DND-41 (cell line): ENCODE data around the gene MXI1.

Experiments used
- ATAC-seq: fragments of 200-7000 bp; cut with Tn5 transposase; 3 replicates; pipeline ENCODE4 v1.9.1; 2021; ENCODE audit warnings: low read depth; ENCODE audit not compliant: insufficient read depth
- DNase-seq: peaks from one replicate; pipeline ENCODE4 v3.0.0-alpha.2; 2020
- H2AFZ ChIP-seq: 2 replicates; pipeline ENCODE4 v1.6.0; 2012; ENCODE audit warnings: low read depth, low read length
- H3K27ac ChIP-seq: 2 replicates; pipeline ENCODE4 v1.5.1; 2012; ENCODE audit warnings: low read length, inconsistent platforms
- H3K27me3 ChIP-seq: fragments of 200-600 bp; sonication (generic); 2 replicates; pipeline ENCODE4 v1.6.0; 2012; ENCODE audit warnings: low read length, mild to moderate bottlenecking, inconsistent platforms; ENCODE audit not compliant: insufficient read depth, poor library complexity
- H3K36me3 ChIP-seq: 2 replicates; pipeline ENCODE4 v1.5.1; 2012; ENCODE audit warnings: low read length, inconsistent platforms; ENCODE audit not compliant: insufficient read depth
- H3K4me1 ChIP-seq: 2 replicates; pipeline ENCODE4 v1.5.1; 2012; ENCODE audit warnings: mild to moderate bottlenecking, low read length; ENCODE audit not compliant: insufficient read depth
- H3K4me2 ChIP-seq: 2 replicates; pipeline ENCODE4 v1.6.0; 2012; ENCODE audit warnings: mild to moderate bottlenecking, moderate library complexity, low read length, inconsistent platforms; ENCODE audit not compliant: insufficient read depth
- H3K4me3 ChIP-seq, 2 experiments: fragments of 200-600 bp in 1 of 2; shearing (Covaris generic) in 1 of 2; 2 replicates each; pipeline ENCODE4 v1.5.1; 2012 to 2016; ENCODE audit warnings: inconsistent platforms in 2 of 2, low read length in 2 of 2, mild to moderate bottlenecking in 2 of 2, low read depth in 1 of 2, moderate library complexity in 1 of 2
- H3K79me2 ChIP-seq: 2 replicates; pipeline ENCODE4 v1.6.0; 2012; ENCODE audit warnings: low read length, inconsistent platforms; ENCODE audit not compliant: insufficient read depth
- H3K9ac ChIP-seq: 2 replicates; pipeline ENCODE4 v1.6.0; 2012; ENCODE audit warnings: low read depth, mild to moderate bottlenecking, inconsistent platforms, low read length, moderate library complexity
- H3K9me3 ChIP-seq: 2 replicates; pipeline ENCODE4 v1.5.1; 2012; ENCODE audit warnings: low read length, moderate library complexity, mild to moderate bottlenecking, inconsistent platforms; ENCODE audit not compliant: insufficient read depth, severe bottlenecking
- H4K20me1 ChIP-seq: 2 replicates; pipeline ENCODE4 v1.6.0; 2012; ENCODE audit warnings: low read length; ENCODE audit not compliant: insufficient read depth
- EZH2 ChIP-seq: IDR thresholded peaks from 3 replicates; pipeline ENCODE4 v1.6.1; 2012; ENCODE audit warnings: borderline replicate concordance, low read depth, mild to moderate bottlenecking, moderate library complexity, low read length, inconsistent platforms; ENCODE audit not compliant: severe bottlenecking
- TF ChIP-seq, protein P1 (sequence below): IDR thresholded peaks from 2 replicates; pipeline ENCODE4 v1.5.1; 2012; ENCODE audit warnings: borderline replicate concordance, low read length, moderate library complexity, mild to moderate bottlenecking; ENCODE audit not compliant: poor library complexity, severe bottlenecking; ENCODE audit errors: extremely low read depth

The MXI1 gene

DNA sequence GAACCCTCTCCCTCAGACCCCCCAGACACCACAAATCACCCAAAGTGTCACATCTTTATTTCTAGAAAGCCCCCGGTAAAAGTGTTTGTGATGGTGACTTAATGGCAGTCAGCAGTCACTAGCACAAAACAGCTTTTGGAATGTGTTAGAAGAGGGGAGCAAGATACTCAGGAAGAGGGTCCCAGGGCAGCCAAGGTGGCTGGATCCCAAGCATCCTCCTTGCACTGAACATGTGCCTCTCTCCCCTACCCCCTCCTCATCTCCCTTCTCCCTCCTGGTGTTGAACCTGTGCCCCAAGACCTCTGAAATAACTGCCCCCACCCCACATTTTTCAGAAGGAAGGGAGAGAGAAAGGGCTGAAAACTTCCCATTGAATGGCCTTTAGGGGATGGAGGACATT is 37.8 kb upstream of the MXI1 start:
- ATAC-seq (no peak), DNase-seq (no peak)
- no peak overlapping the region for H3K9ac ChIP-seq
- no peaks in the 10 kb centered on the region for H3K36me3 ChIP-seq
- no peak overlapping the region for H3K4me2 ChIP-seq
- H4K20me1 ChIP-seq = no peaks in the 10 kb centered on the region
- H3K4me3 ChIP-seq = no peak overlapping the region
- H3K79me2 ChIP-seq = no peaks in the 10 kb centered on the region
- H3K27me3 ChIP-seq = peaks cover 46% of the 10 kb centered on the region
- no peaks in the 10 kb centered on the region for H3K9me3 ChIP-seq
- H3K4me1 ChIP-seq = no peaks in the 10 kb centered on the region
- H3K27ac ChIP-seq = no peak overlapping the region
- no peak for TF ChIP-seq EZH2
- TF ChIP-seq, protein P1, sequence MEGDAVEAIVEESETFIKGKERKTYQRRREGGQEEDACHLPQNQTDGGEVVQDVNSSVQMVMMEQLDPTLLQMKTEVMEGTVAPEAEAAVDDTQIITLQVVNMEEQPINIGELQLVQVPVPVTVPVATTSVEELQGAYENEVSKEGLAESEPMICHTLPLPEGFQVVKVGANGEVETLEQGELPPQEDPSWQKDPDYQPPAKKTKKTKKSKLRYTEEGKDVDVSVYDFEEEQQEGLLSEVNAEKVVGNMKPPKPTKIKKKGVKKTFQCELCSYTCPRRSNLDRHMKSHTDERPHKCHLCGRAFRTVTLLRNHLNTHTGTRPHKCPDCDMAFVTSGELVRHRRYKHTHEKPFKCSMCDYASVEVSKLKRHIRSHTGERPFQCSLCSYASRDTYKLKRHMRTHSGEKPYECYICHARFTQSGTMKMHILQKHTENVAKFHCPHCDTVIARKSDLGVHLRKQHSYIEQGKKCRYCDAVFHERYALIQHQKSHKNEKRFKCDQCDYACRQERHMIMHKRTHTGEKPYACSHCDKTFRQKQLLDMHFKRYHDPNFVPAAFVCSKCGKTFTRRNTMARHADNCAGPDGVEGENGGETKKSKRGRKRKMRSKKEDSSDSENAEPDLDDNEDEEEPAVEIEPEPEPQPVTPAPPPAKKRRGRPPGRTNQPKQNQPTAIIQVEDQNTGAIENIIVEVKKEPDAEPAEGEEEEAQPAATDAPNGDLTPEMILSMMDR = no peak
- no peak overlapping the region for H2AFZ ChIP-seq

DNA sequence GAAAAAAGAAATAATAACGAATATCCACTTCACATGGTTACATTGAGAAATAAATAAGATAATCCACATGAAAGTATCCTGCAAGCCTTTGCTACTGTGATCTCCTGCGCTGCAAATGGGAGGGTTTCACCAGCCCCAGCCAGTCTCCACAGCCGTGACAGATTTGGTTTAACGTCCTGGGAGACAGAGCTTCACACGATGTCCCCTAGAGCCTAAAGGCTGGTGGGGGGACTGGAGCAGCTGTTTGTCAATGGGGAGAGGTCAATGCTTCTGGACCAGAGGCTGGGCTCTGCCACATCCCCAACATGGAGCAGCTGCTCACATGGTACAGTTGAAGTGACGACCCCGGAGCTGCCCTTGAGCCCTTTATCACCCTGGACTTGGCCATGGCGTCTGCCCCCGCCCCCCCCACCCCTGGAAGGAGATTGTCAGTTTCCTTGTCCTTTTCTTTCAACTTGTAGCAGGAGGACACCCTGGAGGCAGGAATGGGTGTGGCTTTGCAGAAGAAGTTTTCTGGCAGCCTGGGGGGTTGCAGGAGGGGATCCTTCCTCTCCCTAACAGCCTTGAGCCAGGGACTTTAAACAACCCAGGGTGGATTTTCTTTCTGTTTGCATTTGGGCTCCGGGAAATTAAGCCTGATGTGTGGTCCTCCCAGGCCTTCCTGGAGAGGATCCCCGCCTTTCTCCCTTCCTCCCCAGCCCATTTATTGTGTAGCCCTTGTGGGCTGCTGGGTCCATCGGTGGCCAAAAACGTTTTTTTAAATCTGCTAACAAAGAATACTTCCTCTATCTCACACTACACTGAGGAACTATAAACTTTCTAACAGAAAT is 37.0 kb upstream of the MXI1 start:
- H3K4me2 ChIP-seq = no peak overlapping the region
- no peaks in the 10 kb centered on the region for H3K36me3 ChIP-seq
- no peak overlapping the region for H3K27ac ChIP-seq
- H3K27me3 ChIP-seq = peaks cover 45% of the 10 kb centered on the region
- H2AFZ ChIP-seq = no peak overlapping the region
- DNase-seq (no peak), ATAC-seq (no peak)
- no peak overlapping the region for H3K9ac ChIP-seq
- H3K9me3 ChIP-seq = no peaks in the 10 kb centered on the region
- H4K20me1 ChIP-seq = no peaks in the 10 kb centered on the region
- no peaks in the 10 kb centered on the region for H3K79me2 ChIP-seq
- no peak overlapping the region for H3K4me3 ChIP-seq
- no peaks in the 10 kb centered on the region for H3K4me1 ChIP-seq
- TF ChIP-seq, protein P1 = no peak

DNA sequence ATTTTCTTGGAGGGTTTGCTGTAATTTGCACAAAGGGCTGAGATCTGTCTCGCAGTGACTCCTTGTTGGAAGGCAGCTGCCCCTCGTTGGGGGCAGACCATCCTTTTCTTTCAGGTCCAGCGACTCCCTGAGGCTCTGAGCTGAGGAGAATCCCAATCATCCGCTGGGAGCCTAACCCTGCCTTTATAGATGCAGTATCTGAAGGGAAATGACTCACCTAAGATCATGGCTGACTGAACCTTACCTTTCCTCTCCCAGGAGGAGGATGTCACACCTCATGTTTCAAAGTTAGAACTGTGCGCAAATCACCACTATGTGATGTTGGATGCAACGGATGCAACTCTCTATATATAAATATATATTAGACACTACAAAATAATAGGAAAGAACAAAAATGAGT is 36.4 kb upstream of the MXI1 start:
- Histone ChIP-seq H3K9ac (no peak overlapping the region), H3K36me3 (no peaks in the 10 kb centered on the region), H4K20me1 (no peaks in the 10 kb centered on the region), H3K4me3 (no peak overlapping the region), H3K4me2 (no peak overlapping the region), H3K27ac (no peak overlapping the region), H3K79me2 (no peaks in the 10 kb centered on the region), H3K9me3 (no peaks in the 10 kb centered on the region), H3K27me3 (peaks cover 42% of the 10 kb centered on the region), H3K4me1 (no peaks in the 10 kb centered on the region), H2AFZ (no peak overlapping the region)
- DNase-seq = no peak
- TF ChIP-seq, protein P1 = no peak
- ATAC-seq = no peak

DNA sequence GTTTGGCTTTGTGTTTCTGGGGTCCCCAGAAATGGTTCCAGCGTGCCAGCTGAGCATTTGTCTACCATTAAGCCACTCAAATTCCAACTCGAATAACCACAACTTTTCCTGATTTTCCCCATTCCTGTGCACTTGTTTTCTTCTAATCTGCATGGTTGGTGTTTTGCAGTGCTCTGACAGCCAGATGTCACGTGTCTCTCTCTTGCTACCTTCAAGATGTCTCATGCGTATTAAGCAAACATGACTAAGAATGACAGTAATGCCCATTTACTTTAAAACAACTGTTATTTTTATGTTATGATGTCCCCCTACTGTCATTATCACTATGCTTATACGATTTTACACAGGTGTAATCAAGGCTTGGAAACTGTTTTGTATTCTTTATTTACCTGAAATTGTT is 35.2 kb upstream of the MXI1 start:
- Histone ChIP-seq H3K4me2 (no peak overlapping the region), H3K36me3 (no peaks in the 10 kb centered on the region), H3K9ac (no peak overlapping the region), H3K9me3 (no peaks in the 10 kb centered on the region), H3K4me1 (no peaks in the 10 kb centered on the region), H2AFZ (no peak overlapping the region), H3K79me2 (no peaks in the 10 kb centered on the region), H3K4me3 (no peak overlapping the region), H3K27ac (no peak overlapping the region), H3K27me3 (peaks cover 41% of the 10 kb centered on the region), H4K20me1 (no peaks in the 10 kb centered on the region)
- TF ChIP-seq, protein P1 = no peak
- no peak for TF ChIP-seq EZH2
- DNase-seq = no peak
- ATAC-seq = no peak
